ENCODE results near the gene P2RY13.

The P2RY13 gene

DNA sequence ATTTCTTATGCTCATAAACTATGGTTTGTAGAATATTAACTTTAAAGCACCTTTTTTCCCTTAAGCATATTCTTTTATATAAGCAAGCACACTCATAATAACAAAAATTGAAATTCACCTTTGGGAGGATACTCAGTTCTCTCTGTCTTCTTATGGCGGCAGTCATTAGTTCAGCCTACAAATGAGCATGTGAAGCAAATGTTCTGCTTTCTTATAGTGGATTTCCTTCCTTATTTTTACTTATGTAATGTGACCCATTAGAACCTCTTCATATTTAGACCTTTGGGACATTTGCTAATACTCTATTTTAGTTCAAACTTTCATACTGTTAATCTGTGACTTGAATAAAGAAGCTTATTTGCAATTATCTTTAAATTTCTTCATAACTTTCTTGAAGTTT is at the start of gene P2RY13:
Gene P2RY13 (minus strand): TSS at position 187 of the 400 bp plus-strand sequence. CDS start 21 bp downstream, at position 166.
- no peak for DNase-seq

DNA sequence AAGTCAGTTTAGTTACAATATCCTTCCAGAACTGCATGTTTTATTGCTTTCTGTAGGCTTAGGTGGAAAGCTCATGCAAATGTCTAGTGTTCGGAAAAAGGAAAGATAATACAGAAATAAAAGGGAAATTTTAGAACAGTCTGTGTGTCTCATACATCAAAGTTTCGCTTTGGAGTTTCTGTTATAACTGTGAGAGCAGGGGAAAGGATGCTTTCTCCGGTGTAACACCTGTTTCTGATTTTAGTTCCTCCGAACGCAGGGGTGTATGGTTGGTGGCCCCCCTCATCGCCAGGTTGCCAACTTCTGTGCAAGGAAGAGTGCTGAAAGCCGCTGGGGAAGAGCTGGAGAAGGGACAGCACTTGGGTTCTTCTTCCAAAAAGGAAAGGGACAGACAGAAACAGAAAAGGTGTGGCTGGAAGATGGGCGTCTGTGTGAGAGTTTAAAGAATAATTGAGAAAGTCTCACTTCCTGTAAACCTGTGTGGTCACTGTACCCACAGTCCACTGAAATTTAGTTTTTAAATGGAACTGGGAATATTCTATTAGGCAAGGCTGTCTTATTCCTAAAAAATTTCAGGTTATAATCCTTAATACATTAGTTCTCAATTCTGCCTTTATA is 48.5 kb upstream of the P2RY13 start:
- no peak for DNase-seq

DNA sequence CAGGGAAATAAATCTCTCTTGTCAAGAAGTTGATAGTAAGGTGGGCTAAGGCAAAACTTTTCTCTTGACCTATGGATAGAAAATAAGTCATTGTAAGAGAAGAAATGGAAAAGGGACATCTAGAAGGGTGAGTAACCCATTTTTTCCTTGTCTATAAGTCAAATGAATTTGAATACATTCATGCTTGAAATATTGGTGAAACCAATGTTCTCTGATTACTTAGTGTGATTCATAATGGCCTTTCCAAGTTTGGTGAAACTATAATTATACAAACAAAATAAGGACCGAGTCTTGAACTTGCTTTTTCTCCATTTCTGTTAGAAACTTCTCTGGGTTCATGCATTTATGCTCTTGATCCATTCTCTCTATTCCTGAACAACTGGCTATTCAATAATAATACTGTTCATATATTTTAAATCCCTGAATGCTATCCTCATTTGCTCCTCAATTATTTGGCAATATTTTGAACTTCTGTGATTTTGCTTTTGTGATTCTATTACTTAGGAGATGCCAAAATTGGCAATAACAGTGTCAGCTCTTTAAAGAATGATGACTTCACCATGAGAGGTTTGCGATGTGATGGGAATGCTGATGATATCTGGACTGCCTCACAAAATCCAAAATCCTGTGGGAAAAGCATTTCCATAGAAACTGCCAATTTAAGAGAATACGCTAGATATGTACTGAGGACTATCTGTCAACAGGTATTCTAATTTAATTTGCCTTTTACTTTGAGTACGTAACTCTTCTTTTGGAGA is 42.9 kb upstream of the P2RY13 start:
- no peak for DNase-seq

DNA sequence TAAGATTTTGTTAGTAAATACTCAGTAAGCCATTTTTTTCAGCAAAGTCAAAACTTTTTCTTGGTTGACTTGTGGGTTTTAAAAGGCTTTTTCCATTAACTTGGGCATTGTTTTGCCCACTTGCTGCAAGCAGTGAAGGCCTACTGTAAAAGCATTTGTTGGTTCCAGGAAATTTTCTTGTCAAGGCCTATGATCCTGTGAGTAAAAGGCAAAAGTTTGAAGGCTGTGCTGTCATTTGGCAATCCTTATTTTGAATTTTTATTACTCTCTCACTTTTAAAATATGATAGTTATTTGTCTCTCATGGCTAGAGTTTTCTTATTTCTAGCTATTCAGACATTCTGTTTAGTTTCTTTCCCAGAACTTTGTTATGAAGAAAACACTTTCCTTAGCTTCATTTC is 42.2 kb upstream of the P2RY13 start:
- no peak for DNase-seq

DNA sequence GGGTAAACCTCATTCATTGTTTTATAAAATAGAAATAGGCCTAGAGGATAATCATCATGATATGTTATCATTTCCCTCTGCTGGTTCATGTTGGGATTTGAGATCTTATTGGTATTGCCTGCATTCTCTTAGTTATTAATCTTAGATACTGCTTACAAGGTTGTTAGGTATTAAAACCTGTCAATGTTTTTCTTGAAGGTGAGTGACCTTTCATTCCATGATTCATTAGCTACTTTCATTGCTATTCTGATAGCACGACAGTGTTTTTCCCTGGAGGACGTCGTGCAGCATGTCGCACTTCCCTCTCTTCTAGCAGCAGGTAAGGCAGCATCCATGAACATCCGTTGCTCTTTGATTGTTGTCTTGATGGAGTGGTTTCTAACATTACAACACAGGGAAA is 38.1 kb upstream of the P2RY13 start:
- DNase-seq: no peak

DNA sequence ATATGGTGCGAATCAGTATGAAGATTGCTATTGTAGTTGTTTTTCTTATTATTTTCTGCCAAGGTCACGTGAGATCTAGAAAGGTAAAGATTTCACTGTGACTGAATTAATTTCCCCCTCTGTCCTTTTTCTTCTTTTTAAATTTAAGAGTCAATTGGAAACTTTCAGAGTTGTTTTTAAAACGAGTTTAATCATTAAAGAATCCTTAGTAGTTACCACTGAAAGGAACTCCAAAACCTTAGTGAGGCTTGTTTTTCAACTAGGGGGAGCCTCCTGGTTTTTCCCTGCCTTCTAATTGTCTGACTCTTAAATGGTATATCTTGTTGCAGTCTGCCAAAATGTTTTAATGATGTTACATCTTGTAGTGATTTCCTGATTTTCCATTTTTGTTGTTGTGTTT is 37.6 kb upstream of the P2RY13 start:
- DNase-seq: no peak

DNA sequence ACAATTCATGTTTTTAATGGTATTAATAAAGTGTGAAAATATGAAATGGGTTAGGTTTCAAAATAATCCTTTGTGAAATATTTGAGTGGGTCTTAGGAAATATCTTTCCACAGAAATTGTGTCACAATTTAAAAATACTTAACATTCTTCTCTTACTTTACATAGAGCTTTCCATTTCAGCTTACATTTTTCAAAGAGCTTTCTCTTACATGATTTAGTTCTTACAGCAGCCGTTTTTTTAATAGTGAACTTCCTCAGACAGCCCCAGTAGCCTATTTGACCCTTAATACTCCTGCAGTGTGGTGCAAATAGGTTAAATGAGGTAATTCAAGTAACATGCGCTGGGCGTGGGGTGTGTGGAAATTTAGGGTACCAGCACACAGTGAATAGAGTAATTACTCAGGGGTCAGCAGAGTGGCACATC is 33.4 kb upstream of the P2RY13 start:
- no peak for DNase-seq

DNA sequence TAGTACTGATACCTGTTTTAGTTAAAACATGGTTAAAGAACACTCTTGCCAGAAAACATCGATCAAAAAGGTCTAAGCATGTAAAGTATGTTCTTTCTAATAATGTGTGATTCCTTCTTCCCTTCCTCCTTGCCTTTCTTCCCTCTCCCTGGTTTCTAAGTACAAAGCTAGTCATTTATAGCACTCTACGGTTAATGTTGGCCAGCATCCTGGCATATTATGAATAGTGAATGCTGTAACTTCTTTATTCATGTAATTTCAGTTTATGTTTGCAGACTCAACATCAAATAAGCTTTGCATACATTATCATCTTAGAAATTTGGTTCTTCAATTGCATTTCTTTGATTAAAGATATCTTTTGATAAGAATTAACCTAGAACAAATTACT is 28.1 kb upstream of the P2RY13 start:
- DNase-seq: no peak

DNA sequence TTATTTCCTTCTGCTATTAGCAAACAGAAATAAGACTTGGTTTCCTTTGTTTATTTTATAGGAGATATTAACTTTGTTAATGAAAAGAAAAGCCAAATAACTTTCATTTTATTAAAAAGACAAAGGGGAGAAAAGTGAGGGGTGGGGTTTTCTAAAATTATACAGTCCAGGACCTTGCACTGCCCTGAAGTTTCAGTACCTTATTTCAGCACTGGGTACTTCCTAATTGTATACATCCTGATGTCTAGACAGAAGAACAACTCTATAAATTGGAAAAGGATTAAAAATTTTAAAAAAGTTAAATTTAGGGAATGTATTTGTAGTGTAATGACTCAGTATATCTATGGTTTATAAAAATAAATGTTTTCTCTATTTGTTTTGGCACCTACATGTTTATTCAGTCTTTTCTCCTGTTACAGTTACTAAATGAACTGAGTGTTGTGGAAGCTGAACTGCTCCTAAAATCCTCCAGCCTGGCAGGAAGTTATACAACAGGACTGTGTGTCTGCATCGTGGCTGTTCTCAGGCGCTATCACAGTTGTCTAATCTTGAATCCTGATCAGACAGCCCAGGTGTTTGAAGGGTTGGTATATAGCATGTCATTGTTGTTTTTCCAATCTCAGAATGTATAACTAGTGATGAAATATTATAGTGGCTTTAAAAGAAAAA is 27.6 kb upstream of the P2RY13 start:
- no peak for DNase-seq

DNA sequence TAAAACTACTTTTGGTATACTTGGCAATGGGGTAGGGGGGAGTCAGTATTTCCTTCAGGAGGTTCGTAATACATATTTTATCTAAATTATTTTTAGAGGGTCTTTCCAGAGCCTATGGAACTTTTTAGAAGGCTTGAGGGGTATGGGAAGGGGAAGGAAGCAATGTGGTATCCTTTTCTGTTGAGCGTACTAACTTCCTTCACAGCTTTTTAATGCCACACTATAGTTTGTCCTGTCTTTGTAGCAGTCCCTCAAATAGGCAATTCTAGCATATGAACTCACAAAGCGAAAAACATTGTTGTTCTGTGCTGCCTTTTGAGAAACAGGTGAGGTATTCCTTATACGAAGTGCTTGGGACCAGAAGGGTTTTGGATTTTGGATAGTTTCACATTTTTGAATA is 22.3 kb upstream of the P2RY13 start:
- DNase-seq: peak; percentile 14

DNA sequence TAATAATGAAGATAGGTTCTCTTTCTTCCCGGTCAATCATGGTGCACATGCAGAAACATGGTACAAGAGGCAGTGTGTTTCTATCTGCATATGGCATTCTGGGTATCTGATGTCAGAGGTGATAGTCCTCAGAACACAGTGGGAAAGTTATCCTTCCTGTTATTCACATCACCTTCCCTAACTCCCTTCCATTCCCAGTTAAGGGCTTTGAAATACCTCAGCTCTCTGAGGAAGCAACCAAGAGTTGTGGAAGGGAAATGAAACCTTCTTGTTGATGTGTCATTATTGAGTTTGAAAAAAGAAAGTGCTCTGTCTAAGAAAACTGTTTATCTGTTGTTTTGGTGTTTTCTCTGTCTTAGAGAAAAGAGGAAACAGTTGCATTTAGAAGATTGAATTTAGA is 21.9 kb upstream of the P2RY13 start:
- peak; percentile 26 for DNase-seq

DNA sequence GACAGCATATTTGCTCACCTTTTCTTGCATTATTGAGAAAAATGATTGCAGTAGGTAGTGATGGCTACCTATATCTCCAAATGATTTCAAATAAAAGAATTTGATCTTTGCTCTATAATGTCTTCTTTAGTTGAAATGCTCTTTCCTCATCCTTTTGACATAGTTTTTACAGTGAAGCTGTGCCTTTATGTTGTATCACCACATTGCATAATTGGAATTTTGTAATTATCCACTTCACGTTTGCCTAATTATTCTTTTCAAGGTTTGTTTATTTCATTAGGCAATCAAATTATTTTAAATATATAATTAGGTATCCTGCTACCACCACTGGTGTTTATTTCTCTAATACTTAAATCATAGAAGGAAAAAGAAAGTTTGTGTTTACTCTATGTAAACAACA is 21.3 kb upstream of the P2RY13 start:
- DNase-seq: peak; percentile 6

DNA sequence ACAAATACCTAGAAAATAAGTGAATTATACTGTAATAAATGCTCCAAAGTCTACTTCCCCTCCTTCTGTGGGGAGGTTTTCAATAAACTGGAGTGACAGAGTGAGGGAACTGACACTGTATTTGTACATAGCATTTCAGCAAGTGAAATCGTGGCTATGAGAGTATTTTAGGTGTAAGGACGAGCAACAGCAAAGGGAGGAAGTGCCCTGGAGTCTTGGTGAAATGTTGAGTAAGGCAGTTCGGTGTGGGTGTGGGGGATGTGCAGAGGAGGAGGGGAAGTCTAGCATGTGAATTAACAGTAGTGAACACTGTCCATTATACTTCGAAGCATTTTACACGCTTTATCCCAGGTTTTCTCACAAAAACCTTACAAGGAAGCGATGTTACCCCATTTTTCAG is 18.1 kb upstream of the P2RY13 start:
- DNase-seq: peak; percentile 84

DNA sequence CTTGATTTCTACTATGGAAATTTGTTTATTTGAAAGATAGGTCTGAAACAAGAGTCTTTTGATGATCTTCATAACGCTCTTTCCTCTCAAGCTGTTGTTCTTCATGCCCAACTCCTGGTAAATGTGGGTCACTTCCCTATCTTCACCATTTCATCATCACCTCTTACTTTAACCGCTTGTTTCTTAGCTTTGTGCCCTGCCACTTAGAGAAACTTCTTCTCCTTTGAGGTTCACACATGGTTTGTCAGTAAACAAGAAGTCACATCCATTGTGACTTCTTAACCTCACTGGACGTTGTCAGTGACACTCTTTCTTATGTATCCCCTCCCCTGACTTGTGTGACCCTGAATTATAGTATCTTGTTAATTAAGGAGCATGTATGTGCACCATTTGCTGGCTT is 16.9 kb upstream of the P2RY13 start:
- peak; percentile 74 for DNase-seq

DNA sequence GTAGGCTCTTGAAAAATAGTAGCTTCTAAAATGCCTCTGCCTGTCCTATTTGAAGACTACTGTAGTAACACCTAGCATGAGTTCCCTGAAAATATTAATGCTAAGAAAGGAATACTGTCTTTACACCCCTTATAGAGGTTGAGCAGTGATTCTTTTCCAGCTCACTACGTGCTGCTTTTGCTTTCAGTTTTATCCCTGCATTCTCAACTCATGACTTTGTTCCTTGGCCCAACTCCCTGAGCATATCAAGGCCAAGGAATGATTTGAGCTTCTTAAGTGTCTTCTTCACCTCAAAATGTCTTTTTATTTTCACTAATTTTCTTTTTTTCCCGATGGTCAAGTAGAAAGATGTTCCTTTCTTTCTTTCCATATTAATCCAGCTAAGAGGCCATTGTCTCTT is 16.5 kb upstream of the P2RY13 start:
- no peak for DNase-seq

DNA sequence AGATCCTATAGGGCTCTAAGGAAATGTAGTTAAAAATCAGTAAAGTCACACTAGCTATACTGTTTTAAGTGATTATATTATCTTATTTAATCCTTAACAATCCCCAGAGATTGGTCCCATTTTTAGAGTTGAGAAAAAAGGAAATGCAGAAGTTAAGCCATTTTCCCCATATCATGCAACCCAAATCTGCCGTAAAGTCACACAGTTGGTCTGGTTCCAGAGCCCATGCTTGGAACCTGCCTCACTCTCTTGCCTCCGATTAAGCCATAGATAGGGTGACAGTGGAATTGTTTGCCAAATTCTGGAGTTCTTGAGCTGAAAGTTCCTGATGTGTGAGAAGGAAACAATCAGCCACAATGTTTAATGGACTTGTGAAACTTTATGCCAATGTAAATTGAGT is 2.3 kb upstream of the P2RY13 start:
- DNase-seq: no peak

DNA sequence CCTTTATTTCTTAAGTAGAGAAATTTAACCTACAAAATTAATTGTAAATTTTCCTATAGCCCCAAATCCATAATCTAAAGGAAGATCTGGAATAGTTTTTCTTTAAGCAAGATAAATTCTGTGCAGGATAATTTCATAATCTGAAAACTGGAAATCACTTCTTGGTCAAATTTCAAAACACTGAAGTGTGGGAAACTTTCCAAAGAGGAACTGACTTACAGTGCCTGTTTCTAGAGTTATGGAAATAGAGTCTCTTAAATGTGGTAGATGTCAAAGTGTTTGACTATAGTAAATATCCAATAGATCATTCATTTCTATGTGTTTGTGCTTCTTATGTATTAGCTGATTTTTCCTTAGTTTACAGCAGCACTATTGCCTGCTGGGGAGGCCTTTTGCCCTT is 1.6 kb upstream of the P2RY13 start:
- peak; percentile 49 for DNase-seq

DNA sequence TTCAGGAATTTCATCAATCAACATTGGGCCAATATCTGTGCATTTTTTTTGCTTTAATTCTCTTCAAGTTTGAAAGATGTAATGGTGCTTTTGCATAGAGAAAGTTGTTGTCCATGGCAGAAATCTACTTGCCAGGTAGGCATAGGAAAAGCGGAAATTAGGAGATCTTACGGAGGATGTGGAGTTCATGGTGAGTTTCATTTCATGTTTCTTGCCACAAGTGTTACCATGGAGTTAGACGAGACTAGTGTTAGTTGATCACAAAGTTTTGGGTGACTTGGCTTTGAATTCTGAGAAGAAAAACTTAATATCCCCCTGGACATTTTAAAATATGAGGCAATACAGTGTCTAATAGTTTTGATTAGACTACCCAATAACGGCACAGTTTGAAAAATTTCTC is 1.0 kb upstream of the P2RY13 start:
- no peak for DNase-seq

DNA sequence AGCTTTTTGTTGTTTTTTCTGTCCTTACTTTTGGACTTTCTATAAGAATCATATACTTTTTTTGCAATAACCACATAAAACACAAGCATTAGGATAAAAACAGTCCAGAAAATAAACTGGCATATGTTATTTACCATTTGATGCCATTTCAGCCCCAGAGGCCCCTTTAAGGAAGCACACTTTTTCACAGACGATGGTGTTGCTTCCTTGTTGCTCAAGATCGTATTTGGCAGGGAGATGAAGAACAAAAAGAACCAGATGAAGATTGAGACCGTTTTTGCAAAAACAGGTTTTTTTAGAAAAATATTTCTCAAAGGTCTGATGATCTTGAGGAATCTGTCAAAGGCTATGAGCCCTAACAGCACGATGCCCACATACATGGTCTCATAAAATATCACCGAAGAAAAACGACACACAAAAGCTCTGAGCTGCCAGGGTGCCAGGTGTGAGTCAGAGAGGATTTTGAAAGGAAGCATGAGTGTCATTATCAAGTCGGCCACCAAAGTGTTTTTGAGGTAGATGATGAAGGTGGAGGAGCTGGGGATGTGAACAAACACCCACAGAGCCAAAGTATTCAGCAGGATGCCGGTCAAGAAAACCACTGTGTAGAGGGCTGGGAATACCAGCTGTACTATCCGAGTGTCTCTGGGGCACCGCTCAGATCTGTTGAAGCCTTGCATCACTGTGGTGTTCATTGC is 902 bp downstream of the P2RY13 start:
- DNase-seq: peak; percentile 66

DNA sequence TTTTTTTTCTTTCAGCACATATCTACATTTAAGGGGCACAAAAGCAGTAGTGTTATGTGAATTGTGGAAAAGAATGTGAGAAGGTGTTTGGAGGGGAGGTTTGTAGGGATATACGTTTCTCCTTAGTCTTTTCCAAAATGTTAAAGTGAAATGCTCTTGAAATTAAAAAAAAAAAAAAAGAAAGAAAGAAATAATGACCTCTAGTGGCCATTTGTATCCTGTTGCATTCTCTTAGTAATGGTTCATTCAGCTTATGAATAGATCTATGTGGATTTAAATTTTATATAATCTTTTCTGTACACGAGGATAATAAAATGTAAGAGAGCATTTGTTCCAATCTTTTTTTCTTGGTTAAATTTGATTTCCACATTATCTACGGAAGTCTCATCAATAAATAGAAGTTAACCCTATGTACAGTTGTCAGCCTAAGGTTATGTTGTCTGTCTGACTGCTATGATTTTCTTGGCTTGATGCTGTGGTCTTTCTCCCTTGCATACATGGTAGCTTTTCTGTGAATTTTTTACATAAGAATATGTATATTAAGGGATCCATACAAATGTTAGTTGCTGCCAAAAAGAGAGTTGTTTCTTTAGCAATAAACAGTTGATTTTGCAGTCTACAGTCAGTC is 1.7 kb downstream of the P2RY13 start:
- peak; percentile 73 for DNase-seq

DNA sequence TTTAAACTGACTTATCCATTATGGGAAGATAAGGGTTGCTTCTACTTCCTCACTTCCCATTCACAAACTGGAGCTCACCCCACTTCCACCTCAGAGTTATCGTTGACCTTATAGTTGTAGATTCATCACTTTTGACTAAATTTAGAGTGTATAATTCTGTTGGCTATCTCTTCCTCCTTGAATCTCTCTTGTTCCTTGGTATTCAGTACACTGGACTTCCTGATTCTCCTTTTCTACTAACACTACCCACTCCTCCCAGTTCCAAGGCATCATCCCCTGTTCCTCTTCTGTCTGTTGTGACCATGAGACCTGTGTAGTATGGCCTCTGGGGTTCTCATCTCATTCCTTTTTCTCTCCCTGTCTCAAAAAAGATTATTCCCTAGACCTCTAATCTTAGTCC is 6.8 kb downstream of the P2RY13 start:
- DNase-seq: no peak

DNA sequence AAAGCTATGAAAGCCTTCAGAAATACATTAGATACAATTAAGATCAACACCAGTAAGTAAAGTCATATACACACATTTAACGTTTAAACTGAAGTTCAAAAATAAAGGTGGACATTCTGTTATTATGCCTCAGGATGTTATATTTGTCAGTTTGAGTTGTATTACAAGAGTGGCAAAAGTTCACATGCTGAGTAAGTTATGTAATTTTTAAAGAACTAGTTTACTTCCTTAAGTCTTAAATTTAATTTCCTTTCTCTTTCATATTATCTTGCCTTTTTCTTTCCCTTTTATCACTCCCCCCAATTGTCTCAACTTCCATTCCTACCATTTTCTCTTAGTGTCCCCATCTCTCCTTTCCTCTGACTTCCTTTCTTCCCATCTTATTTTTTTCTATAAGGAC is 7.8 kb downstream of the P2RY13 start:
- DNase-seq: no peak

DNA sequence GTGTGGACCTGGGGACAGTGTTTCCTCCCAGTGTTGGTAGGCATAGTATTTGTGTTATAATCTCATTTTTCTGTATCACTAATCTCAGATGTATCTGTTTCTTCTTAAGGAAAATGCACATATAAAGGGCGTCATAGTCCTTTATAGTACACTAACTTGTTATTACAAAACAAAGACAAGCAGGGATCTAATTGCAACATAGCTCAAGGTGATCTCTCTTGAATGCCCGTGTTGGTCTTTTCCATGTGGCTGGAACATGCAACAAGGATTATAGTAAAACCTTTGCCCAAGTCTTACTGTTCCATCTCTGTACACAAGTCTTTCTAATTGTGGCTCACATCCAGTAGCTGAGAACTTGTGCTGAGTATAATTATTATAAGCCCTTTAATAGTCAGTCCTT is 9.2 kb downstream of the P2RY13 start:
- DNase-seq: no peak

Data from hematopoietic multipotent progenitor cell treated with erythropoietin and hydrocortisone succinate and interleukin-3 and kit ligand, for 4 days (in vitro differentiated cells).